PC-9 (cell line): ENCODE data around the gene SEC16A. TPM values are rescaled to one million over a fixed set of nuclear protein-coding genes. Genes with fewer than 3 reads are reported as not detected.

Source experiments
- BruUV-seq: library from RNA; stranded (reverse); fragments of 400-500 nt; replicated peaks from 2 replicates; lab custom pipeline; 2021; lab: Mats Ljungman, UMichigan
- CTCF ChIA-PET: fragments of 300-600 bp; sonication (Branson Sonifier 250); formaldehyde crosslinking; loops from one replicate; lab custom pipeline; 2022; ENCODE audit warnings: antibody characterized with exemption; lab: Charles Lee
- POLR2A ChIA-PET: fragments of 300-600 bp; sonication (Branson Sonifier 250); formaldehyde crosslinking; loops from one replicate; lab custom pipeline; 2022; ENCODE audit warnings: antibody characterized with exemption; ENCODE audit not compliant: unreplicated experiment; lab: Charles Lee
- DNase-seq, 2 experiments: peaks; one replicate each; pipeline versions ENCODE4 v3.0.0 to v3.0.0-alpha.2; 2015 to 2022; ENCODE audit warnings: mixed read lengths in 1 of 2
- H2AFZ ChIP-seq: fragments of 200-600 bp; sonication (generic); 2 replicates; pipeline ENCODE4 v1.8.1; 2017; ENCODE audit warnings: antibody characterized with exemption
- H3F3A ChIP-seq: fragments of 200-600 bp; sonication (generic); 2 replicates; pipeline ENCODE4 v1.8.1; 2017; ENCODE audit warnings: antibody characterized with exemption, mild to moderate bottlenecking, low read depth; ENCODE audit not compliant: insufficient read depth
- H3K27ac ChIP-seq: fragments of 200-600 bp; sonication (generic); 2 replicates; pipeline ENCODE4 v1.6.1; 2016; ENCODE audit warnings: mixed run types
- H3K27me3 ChIP-seq: fragments of 200-600 bp; sonication (generic); 2 replicates; pipeline ENCODE4 v1.6.1; 2016; ENCODE audit warnings: low read depth, mixed run types; ENCODE audit not compliant: insufficient read depth
- H3K36me3 ChIP-seq: fragments of 200-600 bp; sonication (generic); 2 replicates; pipeline ENCODE4 v1.6.1; 2016; ENCODE audit warnings: low read depth, mixed run types
- H3K4me1 ChIP-seq: fragments of 200-600 bp; sonication (generic); replicated peaks from 2 replicates; pipeline ENCODE4 v1.6.1; 2016; ENCODE audit warnings: mixed run types; ENCODE audit not compliant: insufficient read depth
- H3K4me2 ChIP-seq: fragments of 200-600 bp; sonication (generic); 2 replicates; pipeline ENCODE4 v1.6.1; 2017; ENCODE audit warnings: mixed run types
- H3K4me3 ChIP-seq: fragments of 200-600 bp; sonication (generic); 2 replicates; pipeline ENCODE4 v1.6.1; 2016; ENCODE audit warnings: mixed run types
- H3K79me2 ChIP-seq: fragments of 200-600 bp; sonication (generic); 2 replicates; pipeline ENCODE4 v1.6.1; 2017; ENCODE audit warnings: low read depth, mixed run types
- H3K9me2 ChIP-seq: fragments of 200-600 bp; sonication (generic); 2 replicates; pipeline ENCODE4 v1.8.1; 2017; ENCODE audit warnings: mild to moderate bottlenecking; ENCODE audit not compliant: insufficient read depth
- H3K9me3 ChIP-seq: fragments of 200-600 bp; sonication (generic); 2 replicates; pipeline ENCODE4 v1.8.1; 2016; ENCODE audit warnings: low read depth; ENCODE audit not compliant: insufficient read depth
- H4K20me1 ChIP-seq: fragments of 200-600 bp; sonication (generic); 2 replicates; pipeline ENCODE4 v1.8.1; 2017; ENCODE audit not compliant: insufficient read depth
- CTCF ChIP-seq: fragments of 200-600 bp; sonication (generic); conservative IDR thresholded peaks from 2 replicates; pipeline ENCODE4 v1.6.1; 2017; ENCODE audit warnings: mixed run types, antibody characterized with exemption, mild to moderate bottlenecking, moderate library complexity
- EZH2 ChIP-seq: fragments of 200-600 bp; sonication (generic); IDR thresholded peaks from 2 replicates; pipeline ENCODE4 v1.8.0; 2017; ENCODE audit warnings: antibody characterized with exemption, low read depth
- intact Hi-C: fragments of 100-400 bp; cut with micrococcal nuclease; formaldehyde crosslinking; loops from one replicate; pipeline ENCODE4 v1.10.0; 2022; ENCODE audit not compliant: unreplicated experiment
- total RNA-seq: library from RNA; stranded (reverse); gene quantifications from 2 replicates; pipeline ENCODE4 v1.2.3, GENCODE V29; 2021

The SEC16A gene
- total RNA-seq, 1 experiment from 2014 or later: 81.8 TPM

GRCh38 chr9:136473354-136473721 lies 9.5 kb downstream of the SEC16A start:
- H3K36me3 ChIP-seq: peaks cover 26% of the 10 kb centered on the region; the same call in 1 of the 2 replicates
- CTCF ChIA-PET: no interaction called here
- no TSS peak for BruUV-seq

GRCh38 chr9:136472640-136473353 lies 10.0 kb downstream of the SEC16A start:
- Histone ChIP-seq H3K79me2 (peaks cover 37% of the 10 kb centered on the region), H3K9me2 (no peaks in the 10 kb centered on the region), H3K27ac (no peak overlapping the region), H2AFZ (no peak overlapping the region), H4K20me1 (peaks cover 95% of the 10 kb centered on the region), H3K4me1 (no peaks in the 10 kb centered on the region), H3F3A (0 out of 2 replicates have a peak, but pooled peaks cover 4% of the 10 kb centered on the region), H3K27me3 (no peaks in the 10 kb centered on the region), H3K4me2 (no peak overlapping the region), H3K9me3 (no peaks in the 10 kb centered on the region), H3K4me3 (no peak overlapping the region), H3K36me3 (peaks cover 27% of the 10 kb centered on the region)
- no peak for TF ChIP-seq CTCF
- no peak for TF ChIP-seq EZH2
- intact Hi-C loops: no loop called here
- DNase-seq: no peak
- BruUV-seq: no TSS peak
- ChIA-PET POLR2A (interaction anchor here (0.6 kb wide), 1 partner anchor 110 kb away, joined by 3 read pairs; no protein-coding TSS in a partner anchor), CTCF (no interaction called here)

More at GRCh38 chr9:136473354-136473721, 9.5 kb downstream of the SEC16A start:
- H3K9me2 ChIP-seq: no peaks in the 10 kb centered on the region
- no peak overlapping the region for H3K4me3 ChIP-seq
- no peaks in the 10 kb centered on the region for H3K9me3 ChIP-seq
- H3F3A ChIP-seq: 0 out of 2 replicates have a peak, but pooled peaks cover 4% of the 10 kb centered on the region
- peaks cover 43% of the 10 kb centered on the region for H3K79me2 ChIP-seq
- no peak overlapping the region for H3K4me2 ChIP-seq
- no peak overlapping the region for H2AFZ ChIP-seq
- H3K4me1 ChIP-seq: no peaks in the 10 kb centered on the region
- no peak for TF ChIP-seq EZH2
- TF ChIP-seq CTCF: no peak
- H3K27me3 ChIP-seq: no peaks in the 10 kb centered on the region
- no peak for DNase-seq
- intact Hi-C loops: no loop called here
- POLR2A ChIA-PET: interaction anchor here (0.5 to 0.6 kb wide), 2 partner anchors 109 to 876 kb away, joined by 3 to 4 read pairs; no protein-coding TSS in a partner anchor
- no peak overlapping the region for H3K27ac ChIP-seq
- H4K20me1 ChIP-seq: peaks cover 97% of the 10 kb centered on the region

- POLR2A ChIA-PET: interaction anchor here (0.6 kb wide), 1 partner anchor 99 kb away, joined by 7 read pairs; no protein-coding TSS in a partner anchor
- H3K9me3 ChIP-seq: no peaks in the 10 kb centered on the region
- no peak overlapping the region for H3K27ac ChIP-seq
- H3K4me3 ChIP-seq: no peak overlapping the region
- H3K4me1 ChIP-seq: no peaks in the 10 kb centered on the region
- H3K4me2 ChIP-seq: no peak overlapping the region
- H3F3A ChIP-seq: 0 out of 2 replicates have a peak, but pooled peaks cover 4% of the 10 kb centered on the region
- H4K20me1 ChIP-seq: peaks cover 90% of the 10 kb centered on the region
- peaks cover 20% of the 10 kb centered on the region for H3K36me3 ChIP-seq
- DNase-seq: no peak
- CTCF ChIA-PET: no interaction called here
- no peaks in the 10 kb centered on the region for H3K27me3 ChIP-seq
- no TSS peak for BruUV-seq
- H2AFZ ChIP-seq: no peak overlapping the region
- no peaks in the 10 kb centered on the region for H3K9me2 ChIP-seq
- H3K79me2 ChIP-seq: peaks cover 29% of the 10 kb centered on the region
- intact Hi-C loops: no loop called here
- TF ChIP-seq CTCF (no peak), EZH2 (no peak)
These were observed 10.9 kb downstream of the SEC16A start for GRCh38 chr9:136471802-136472487.
